H9 (cell line): ENCODE results near the gene ARL5A. TPM values are rescaled to one million over a fixed set of nuclear protein-coding genes. Genes with fewer than 3 reads are reported as not detected.

ENCODE experiments used
- DNase-seq: peaks from one replicate; pipeline ENCODE4 v3.0.0-alpha.2; 2017
- H2AFZ ChIP-seq: one replicate; pipeline ENCODE4 v1.6.1; 2013; ENCODE audit warnings: mild to moderate bottlenecking, low read length, control low read depth, moderate library complexity
- H2AK5ac ChIP-seq: 2 replicates; pipeline ENCODE4 v1.6.1; 2013; ENCODE audit warnings: low read length, control low read depth, mixed read lengths; ENCODE audit not compliant: insufficient read length
- H2BK120ac ChIP-seq: one replicate; pipeline ENCODE4 v1.6.1; 2013; ENCODE audit warnings: low read depth, mild to moderate bottlenecking, low read length, control low read depth, inconsistent platforms; ENCODE audit not compliant: poor library complexity, severe bottlenecking
- H2BK12ac ChIP-seq: 2 replicates; pipeline ENCODE4 v1.6.1; 2013; ENCODE audit warnings: low read length, control low read depth, mixed read lengths, low read depth; ENCODE audit not compliant: insufficient read length
- H2BK15ac ChIP-seq: 2 replicates; pipeline ENCODE4 v1.6.1; 2013; ENCODE audit warnings: low read depth, low read length, control low read depth
- H2BK20ac ChIP-seq: one replicate; pipeline ENCODE4 v1.6.1; 2013; ENCODE audit warnings: low read depth, mild to moderate bottlenecking, low read length, control low read depth, inconsistent platforms; ENCODE audit not compliant: poor library complexity, severe bottlenecking
- H2BK5ac ChIP-seq: 2 replicates; pipeline ENCODE4 v1.6.1; 2013; ENCODE audit warnings: low read length, control low read depth, mixed read lengths; ENCODE audit not compliant: insufficient read length
- H3K14ac ChIP-seq: 2 replicates; pipeline ENCODE4 v1.6.1; 2013; ENCODE audit warnings: low read length, control low read depth; ENCODE audit not compliant: insufficient read depth
- H3K18ac ChIP-seq: 2 replicates; pipeline ENCODE4 v1.6.1; 2013; ENCODE audit warnings: low read depth, mild to moderate bottlenecking, mixed read lengths, low read length, control low read depth; ENCODE audit not compliant: insufficient read length
- H3K23ac ChIP-seq: 2 replicates; pipeline ENCODE4 v1.6.1; 2013; ENCODE audit warnings: low read length, control low read depth, mixed read lengths, low read depth; ENCODE audit not compliant: insufficient read length
- H3K23me2 ChIP-seq: 2 replicates; pipeline ENCODE4 v1.6.1; 2013; ENCODE audit warnings: low read depth, mild to moderate bottlenecking, mixed read lengths, low read length, control low read depth; ENCODE audit not compliant: insufficient read length, poor library complexity, severe bottlenecking
- H3K27ac ChIP-seq: 2 replicates; pipeline ENCODE4 v1.5.1; 2013; ENCODE audit warnings: low read length, control low read depth, mixed read lengths, low read depth; ENCODE audit not compliant: insufficient read length
- H3K27me3 ChIP-seq: 2 replicates; pipeline ENCODE4 v1.6.1; 2013; ENCODE audit warnings: low read length, control low read depth, inconsistent platforms; ENCODE audit not compliant: insufficient read depth
- H3K4ac ChIP-seq: 2 replicates; pipeline ENCODE4 v1.6.1; 2013; ENCODE audit warnings: low read depth, mild to moderate bottlenecking, control low read depth, inconsistent platforms, low read length, moderate library complexity
- H3K4me1 ChIP-seq: 2 replicates; pipeline ENCODE4 v1.6.1; 2013; ENCODE audit warnings: low read length, control low read depth, inconsistent platforms; ENCODE audit not compliant: insufficient read depth
- H3K4me2 ChIP-seq: 2 replicates; pipeline ENCODE4 v1.6.1; 2013; ENCODE audit warnings: low read length, control low read depth, mixed read lengths; ENCODE audit not compliant: insufficient read length, insufficient read depth
- H3K56ac ChIP-seq: 2 replicates; pipeline ENCODE4 v1.6.1; 2013; ENCODE audit warnings: low read depth, mild to moderate bottlenecking, mixed read lengths, low read length, control low read depth; ENCODE audit not compliant: insufficient read length
- H3K79me1 ChIP-seq: 2 replicates; pipeline ENCODE4 v1.6.1; 2013; ENCODE audit warnings: low read depth, mild to moderate bottlenecking, moderate library complexity, low read length, control low read depth, inconsistent platforms; ENCODE audit not compliant: insufficient read depth, poor library complexity, severe bottlenecking
- H3K79me2 ChIP-seq: 2 replicates; pipeline ENCODE4 v1.6.1; 2013; ENCODE audit warnings: low read length, control low read depth, inconsistent platforms; ENCODE audit not compliant: insufficient read depth
- H3K9ac ChIP-seq: 2 replicates; pipeline ENCODE4 v1.6.1; 2013; ENCODE audit warnings: low read length, control low read depth, mixed read lengths; ENCODE audit not compliant: insufficient read length; ENCODE audit errors: extremely low read depth
- H3K9me3 ChIP-seq: one replicate; pipeline ENCODE4 v1.6.1; 2013; ENCODE audit warnings: low read depth, low read length, inconsistent platforms; ENCODE audit not compliant: control insufficient read depth
- H3T11ph ChIP-seq: one replicate; pipeline ENCODE4 v1.6.1; 2013; ENCODE audit warnings: mild to moderate bottlenecking, low read length, control low read depth, inconsistent platforms
- H4K20me1 ChIP-seq: one replicate; pipeline ENCODE4 v1.6.1; 2013; ENCODE audit not compliant: control insufficient read depth, insufficient read length, insufficient read depth
- H4K5ac ChIP-seq: 2 replicates; pipeline ENCODE4 v1.6.1; 2013; ENCODE audit warnings: low read depth, mild to moderate bottlenecking, mixed read lengths, low read length, control low read depth; ENCODE audit not compliant: insufficient read length
- H4K8ac ChIP-seq: replicated peaks from 2 replicates; pipeline ENCODE4 v1.6.1; 2013; ENCODE audit warnings: low read length, control low read depth, mixed read lengths, low read depth; ENCODE audit not compliant: insufficient read length
- H4K91ac ChIP-seq: 2 replicates; pipeline ENCODE4 v1.6.1; 2013; ENCODE audit warnings: low read depth, mild to moderate bottlenecking, moderate library complexity, mixed read lengths, low read length, control low read depth; ENCODE audit not compliant: insufficient read length
- H3K27ac Mint-ChIP-seq, 3 experiments: 2 replicates in 2 of 3; 3 replicates in 1 of 3; pipeline ENCODE4 v1.8.0; 2020 to 2021; ENCODE audit warnings: mixed read lengths in 3 of 3, mild to moderate bottlenecking in 1 of 3, moderate library complexity in 1 of 3
- H3K27me3 Mint-ChIP-seq: 2 replicates; pipeline ENCODE4 v1.8.0; 2021; ENCODE audit warnings: low read depth, mild to moderate bottlenecking, moderate library complexity, mixed read lengths
- H3K36me3 Mint-ChIP-seq, 3 experiments: 2 replicates in 2 of 3; 3 replicates in 1 of 3; pipeline ENCODE4 v1.8.0; 2020 to 2021; ENCODE audit warnings: low read depth in 3 of 3, mixed read lengths in 3 of 3; ENCODE audit not compliant: insufficient read depth in 1 of 3
- H3K4me1 Mint-ChIP-seq, 2 experiments: 2 replicates each; pipeline ENCODE4 v1.8.0; 2020; ENCODE audit warnings: mixed read lengths in 2 of 2
- H3K4me3 Mint-ChIP-seq, 2 experiments: 2 replicates in 1 of 2; 3 replicates in 1 of 2; pipeline ENCODE4 v1.8.0; 2020 to 2021; ENCODE audit warnings: mild to moderate bottlenecking in 2 of 2, mixed read lengths in 2 of 2, moderate library complexity in 1 of 2
- H3K9me3 Mint-ChIP-seq, 2 experiments: 2 replicates in 1 of 2; 3 replicates in 1 of 2; pipeline ENCODE4 v1.8.0; 2020; ENCODE audit warnings: mild to moderate bottlenecking in 2 of 2, mixed read lengths in 2 of 2, moderate library complexity in 1 of 2
- total RNA-seq: library from RNA; stranded (reverse); gene quantifications from 2 replicates; pipeline ENCODE4 v1.2.1, GENCODE V29; 2021
- TF ChIP-seq, protein P1 (sequence below): fragments of 200-600 bp; sonication (generic); conservative IDR thresholded peaks from 3 replicates; pipeline ENCODE4 v1.8.0; 2021; ENCODE audit warnings: antibody characterized with exemption, mild to moderate bottlenecking

ARL5A gene
- total RNA-seq, 1 experiment from 2014 or later = 66.7 TPM

DNA sequence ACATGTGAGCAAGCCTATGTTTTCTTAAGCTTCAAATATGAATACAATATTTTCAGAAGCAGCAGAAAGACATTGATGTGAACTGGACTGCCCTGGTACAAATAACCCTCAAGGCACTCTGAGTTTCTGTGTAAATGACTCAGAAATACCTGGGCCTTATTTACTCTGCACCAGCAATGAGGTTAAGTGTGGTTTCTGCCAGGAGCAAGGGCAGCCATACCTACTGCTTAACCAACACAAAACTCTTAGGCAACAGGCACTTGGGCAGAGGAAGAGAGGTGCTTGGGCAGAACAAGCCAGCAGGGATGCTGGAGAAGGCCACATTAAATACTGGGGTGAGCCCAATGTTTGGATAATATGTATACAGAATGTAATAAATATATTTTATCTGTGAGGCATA, 29.4 kb upstream of the ARL5A start:
- Histone ChIP-seq H4K8ac (no peak overlapping the region), H3K27ac (no peak overlapping the region), H3K4ac (no peak overlapping the region), H3K9me3 (no peaks in the 10 kb centered on the region), H3K23ac (no peak overlapping the region), H3K79me2 (no peaks in the 10 kb centered on the region), H3K18ac (no peak overlapping the region), H4K20me1 (no peaks in the 10 kb centered on the region), H3T11ph (no peak overlapping the region), H3K4me2 (no peak overlapping the region), H2AK5ac (no peak overlapping the region), H3K23me2 (no peaks in the 10 kb centered on the region), H2BK20ac (no peak overlapping the region), H2BK120ac (no peak overlapping the region), H3K9ac (no peak overlapping the region), H2BK12ac (no peak overlapping the region), H4K91ac (no peak overlapping the region), H3K56ac (no peak overlapping the region), H4K5ac (no peak overlapping the region), H2BK5ac (no peak overlapping the region), H2BK15ac (no peak overlapping the region), H3K4me1 (no peaks in the 10 kb centered on the region), H3K14ac (no peak overlapping the region), H2AFZ (no peak overlapping the region), H3K79me1 (no peaks in the 10 kb centered on the region), H3K27me3 (no peaks in the 10 kb centered on the region)
- TF ChIP-seq, protein P1, sequence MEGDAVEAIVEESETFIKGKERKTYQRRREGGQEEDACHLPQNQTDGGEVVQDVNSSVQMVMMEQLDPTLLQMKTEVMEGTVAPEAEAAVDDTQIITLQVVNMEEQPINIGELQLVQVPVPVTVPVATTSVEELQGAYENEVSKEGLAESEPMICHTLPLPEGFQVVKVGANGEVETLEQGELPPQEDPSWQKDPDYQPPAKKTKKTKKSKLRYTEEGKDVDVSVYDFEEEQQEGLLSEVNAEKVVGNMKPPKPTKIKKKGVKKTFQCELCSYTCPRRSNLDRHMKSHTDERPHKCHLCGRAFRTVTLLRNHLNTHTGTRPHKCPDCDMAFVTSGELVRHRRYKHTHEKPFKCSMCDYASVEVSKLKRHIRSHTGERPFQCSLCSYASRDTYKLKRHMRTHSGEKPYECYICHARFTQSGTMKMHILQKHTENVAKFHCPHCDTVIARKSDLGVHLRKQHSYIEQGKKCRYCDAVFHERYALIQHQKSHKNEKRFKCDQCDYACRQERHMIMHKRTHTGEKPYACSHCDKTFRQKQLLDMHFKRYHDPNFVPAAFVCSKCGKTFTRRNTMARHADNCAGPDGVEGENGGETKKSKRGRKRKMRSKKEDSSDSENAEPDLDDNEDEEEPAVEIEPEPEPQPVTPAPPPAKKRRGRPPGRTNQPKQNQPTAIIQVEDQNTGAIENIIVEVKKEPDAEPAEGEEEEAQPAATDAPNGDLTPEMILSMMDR = no peak
- H3K36me3 Mint-ChIP-seq = no peaks in the 10 kb centered on the region
- peaks cover 5 to 8% of the 10 kb centered on the region in 2 experiments; a peak in 2 of 4 replicates for H3K4me1 Mint-ChIP-seq
- H3K9me3 Mint-ChIP-seq = no peaks in the 10 kb centered on the region
- H3K27me3 Mint-ChIP-seq = no peaks in the 10 kb centered on the region
- no peak for DNase-seq
- no peak overlapping the region for H3K27ac Mint-ChIP-seq
- H3K4me3 Mint-ChIP-seq = no peak overlapping the region
